ENCODE measurements around the gene PRKCH. TPM values are rescaled to one million over a fixed set of nuclear protein-coding genes. Genes with fewer than 3 reads are reported as not detected.

Gene PRKCH
- total RNA-seq, 1 experiment from 2014 or later: 5.2 TPM

GRCh38 chr14:61512026-61512834 is 190.9 kb downstream of the PRKCH start:
- H3K79me1 ChIP-seq (ENCODE audit: insufficient read depth, low read depth, low read length, poor library complexity, severe bottlenecking): no peaks in the 10 kb centered on the region
- H3K23ac ChIP-seq (ENCODE audit: insufficient read length, low read depth, low read length): no peak overlapping the region
- no peak for DNase-seq
- no peaks in the 10 kb centered on the region for H3K27me3 ChIP-seq (ENCODE audit: insufficient read depth, low read length)
- no peak overlapping the region for H3K9ac ChIP-seq (ENCODE audit: extremely low read depth, insufficient read length, low read length)
- no peak overlapping the region for H3K18ac ChIP-seq (ENCODE audit: insufficient read length, low read depth, low read length)
- no peak overlapping the region for H4K8ac ChIP-seq (replicated peaks; ENCODE audit: insufficient read length, low read depth, low read length)
- no peak overlapping the region for H2AK5ac ChIP-seq (ENCODE audit: insufficient read length, low read length)
- Mint-ChIP-seq H3K27me3 (ENCODE audit: low read depth) (no peaks in the 10 kb centered on the region), H3K4me1 (peaks cover 19 to 25% of the 10 kb centered on the region in 2 experiments), H3K27ac (no peak overlapping the region), H3K9me3 (no peaks in the 10 kb centered on the region), H3K36me3 (ENCODE audit: insufficient read depth in 1 of 3, low read depth in 3 of 3) (no peaks in the 10 kb centered on the region), H3K4me3 (no peak overlapping the region)
- H3K56ac ChIP-seq (ENCODE audit: insufficient read length, low read depth, low read length): no peak overlapping the region
- no peak overlapping the region for H3T11ph ChIP-seq (ENCODE audit: low read length)
- H2BK20ac ChIP-seq (ENCODE audit: low read depth, low read length, poor library complexity, severe bottlenecking): no peak overlapping the region
- H2AFZ ChIP-seq (ENCODE audit: low read length): no peak overlapping the region
- no peak overlapping the region for H3K14ac ChIP-seq (ENCODE audit: insufficient read depth, low read length)
- no peaks in the 10 kb centered on the region for H3K79me2 ChIP-seq (ENCODE audit: insufficient read depth, low read length)
- no peak for TF ChIP-seq CTCF (conservative IDR thresholded peaks at IDR 0.05)
- H2BK12ac ChIP-seq (ENCODE audit: insufficient read length, low read depth, low read length): no peak overlapping the region
- no peak overlapping the region for H2BK5ac ChIP-seq (ENCODE audit: insufficient read length, low read length)
- no peak overlapping the region for H3K4ac ChIP-seq (ENCODE audit: low read depth, low read length)
- no peaks in the 10 kb centered on the region for H3K9me3 ChIP-seq (ENCODE audit: control insufficient read depth, low read depth, low read length)
- H3K4me2 ChIP-seq (ENCODE audit: insufficient read depth, insufficient read length, low read length): no peak overlapping the region
- H3K4me1 ChIP-seq (ENCODE audit: insufficient read depth, low read length): peaks cover 3% of the 10 kb centered on the region; the same call in 1 of the 2 replicates
- no peak overlapping the region for H3K27ac ChIP-seq (ENCODE audit: insufficient read length, low read depth, low read length)
- no peaks in the 10 kb centered on the region for H3K23me2 ChIP-seq (ENCODE audit: insufficient read length, low read depth, low read length, poor library complexity, severe bottlenecking)
- no peak overlapping the region for H2BK15ac ChIP-seq (ENCODE audit: low read depth, low read length)
- H4K91ac ChIP-seq (ENCODE audit: insufficient read length, low read depth, low read length): no peak overlapping the region
- H4K20me1 ChIP-seq (ENCODE audit: control insufficient read depth, insufficient read depth, insufficient read length): no peaks in the 10 kb centered on the region
- no peak overlapping the region for H2BK120ac ChIP-seq (ENCODE audit: low read depth, low read length, poor library complexity, severe bottlenecking)
- WGBS (ENCODE audit: extremely low coverage, insufficient read length, low lambda C conversion rate): no CpG with 5 or more reads among the region's 2 CpGs
- H4K5ac ChIP-seq (ENCODE audit: insufficient read length, low read depth, low read length): no peak overlapping the region
